COLO829 (cell line): Measurements from ENCODE around the gene UGT1A10.

Source experiments
- DNase-seq: peaks from one replicate; pipeline ENCODE4 v3.0.0; 2012; ENCODE audit warnings: low spot score

Gene UGT1A10

GRCh38 chr2:233773854-233774253 is 137.6 kb downstream of the UGT1A10 start:
- no peak for DNase-seq

DNA sequence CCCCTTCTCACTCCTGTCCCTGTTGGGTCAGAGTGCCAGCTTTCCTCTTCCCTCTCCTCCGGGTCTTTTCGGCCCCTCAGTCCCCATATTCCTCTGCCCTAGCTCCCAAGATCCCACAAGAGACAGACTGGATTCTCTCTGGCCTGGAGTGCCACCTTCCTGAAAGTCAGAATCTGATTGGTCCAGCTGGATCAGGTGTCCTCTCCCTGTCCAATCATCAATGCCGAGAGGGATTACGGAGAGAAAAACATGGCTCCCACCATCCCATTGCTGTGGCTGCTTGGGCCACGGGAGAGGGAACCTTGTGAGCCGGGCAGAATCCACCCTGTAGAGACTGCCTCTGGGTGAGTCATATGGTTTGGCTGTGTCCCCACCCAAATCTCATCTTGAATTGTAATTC is 139.2 kb downstream of the UGT1A10 start:
- DNase-seq, result no peak

GRCh38 chr2:233778030-233778429 is 141.8 kb downstream of the UGT1A10 start, which contains the start of gene MROH2A:
Gene MROH2A, plus strand, starts transcription at chr2:233778330. Its CDS starts 1,029 bp downstream, at chr2:233779359.
- DNase-seq, result no peak

DNA sequence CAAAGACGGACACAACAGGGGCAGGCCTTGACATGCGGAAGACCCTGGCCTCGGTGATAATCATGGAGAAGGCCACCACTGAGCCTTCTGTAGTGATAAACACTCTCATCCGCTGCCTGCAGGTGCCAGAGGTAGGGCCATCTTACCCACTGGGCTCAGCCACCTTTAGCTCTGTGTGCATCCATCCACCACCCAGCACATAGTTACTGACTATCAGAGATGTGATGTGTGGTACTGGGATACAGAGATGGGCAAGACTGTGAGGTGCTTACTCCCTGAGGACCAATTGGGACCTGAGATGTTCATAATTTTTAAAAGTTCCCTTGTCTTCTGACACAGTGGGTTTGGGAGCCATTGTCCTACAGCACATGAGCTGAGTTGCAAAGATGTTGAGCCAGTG is 143.5 kb downstream of the UGT1A10 start:
- DNase-seq, result no peak

DNA sequence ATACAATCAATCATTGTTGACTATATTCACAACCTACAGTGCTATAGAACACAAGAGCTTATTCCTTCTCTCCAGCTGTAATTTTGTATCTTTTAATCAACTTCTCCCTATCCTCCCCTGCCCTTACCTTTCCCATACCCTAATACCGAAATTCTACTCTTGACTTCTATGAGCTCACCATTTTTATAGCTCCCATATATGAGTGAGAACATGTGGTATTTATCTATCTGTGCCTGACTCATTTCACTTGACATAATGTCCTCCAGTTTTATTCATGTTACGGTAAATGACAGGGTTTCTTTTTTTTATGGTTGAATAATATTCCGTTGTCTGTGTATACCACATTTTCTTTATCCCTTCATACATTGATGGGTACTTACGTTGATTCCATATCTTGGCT is 144.5 kb downstream of the UGT1A10 start:
- DNase-seq, result no peak

DNA sequence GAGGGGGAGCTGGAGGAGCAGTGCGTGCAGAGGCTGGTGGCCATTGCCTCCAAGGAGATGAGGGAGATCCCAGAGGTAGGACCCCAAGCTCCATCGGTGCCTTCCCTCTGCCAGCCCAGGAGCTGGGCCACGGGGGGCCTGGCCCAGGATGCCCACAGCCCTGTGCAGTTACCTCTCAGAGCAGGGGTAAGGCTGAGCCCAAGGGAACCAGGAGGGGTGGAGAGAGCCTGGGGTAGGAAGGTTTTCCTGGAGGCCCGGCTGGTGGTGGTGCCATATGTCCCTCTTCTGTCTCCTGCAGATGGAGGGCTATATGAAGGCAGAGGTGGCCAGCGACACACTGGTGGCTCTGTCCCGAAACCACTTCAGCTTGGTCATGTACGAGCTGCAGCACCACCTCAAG is 153.3 kb downstream of the UGT1A10 start:
- DNase-seq, result no peak

- no peak for DNase-seq
Measured at GRCh38 chr2:233791151-233791882, 155.1 kb downstream of the UGT1A10 start.

DNA sequence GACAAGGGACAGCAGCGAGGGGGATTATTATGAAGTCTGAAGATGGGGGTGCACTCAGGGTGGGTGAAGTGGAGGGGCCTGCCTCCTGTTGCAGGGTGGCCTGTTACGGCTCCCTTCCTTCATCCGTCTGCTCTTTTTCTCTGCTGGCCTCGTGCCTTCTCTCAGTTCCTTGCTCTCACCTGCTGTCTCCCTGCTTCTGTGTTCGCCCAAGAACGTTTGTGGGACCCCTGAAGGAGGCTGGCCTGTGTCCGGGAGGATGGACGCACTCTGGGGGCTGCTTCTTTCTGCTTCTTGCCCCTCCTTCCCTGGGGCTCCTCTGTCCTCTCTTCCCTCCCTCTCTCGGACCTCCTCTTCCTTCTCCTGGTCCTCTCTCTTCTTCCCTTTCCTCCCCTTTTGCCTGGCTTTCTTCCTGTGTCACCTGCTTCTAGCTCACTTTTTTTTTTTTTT is 155.7 kb downstream of the UGT1A10 start:
- no peak for DNase-seq

DNA sequence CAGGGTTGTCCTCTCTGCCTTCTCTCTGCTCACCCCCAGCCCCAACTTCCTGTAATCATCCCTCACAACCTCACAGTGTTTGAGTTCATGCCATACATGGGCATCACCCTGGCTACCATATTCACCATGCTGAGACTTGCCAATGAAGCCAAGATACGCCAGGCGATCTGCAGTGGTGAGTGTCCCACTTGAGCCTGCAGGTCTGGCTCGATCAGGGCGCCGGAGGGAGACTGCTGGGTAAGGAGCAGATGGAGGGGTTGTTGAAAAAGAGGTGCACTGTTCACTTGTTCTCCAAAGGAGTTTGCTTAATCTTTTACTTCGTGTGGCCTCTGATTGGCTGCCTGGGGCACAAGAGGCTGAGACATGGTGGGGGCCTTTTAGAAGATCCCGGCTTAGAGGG is 156.5 kb downstream of the UGT1A10 start:
- DNase-seq, result no peak

- no peak for DNase-seq
Measured at GRCh38 chr2:233793465-233794127, 157.3 kb downstream of the UGT1A10 start.

GRCh38 chr2:233794128-233794658 is 157.9 kb downstream of the UGT1A10 start:
- no peak for DNase-seq

- no peak for DNase-seq
Measured at GRCh38 chr2:233795735-233796171, 159.5 kb downstream of the UGT1A10 start.

DNA sequence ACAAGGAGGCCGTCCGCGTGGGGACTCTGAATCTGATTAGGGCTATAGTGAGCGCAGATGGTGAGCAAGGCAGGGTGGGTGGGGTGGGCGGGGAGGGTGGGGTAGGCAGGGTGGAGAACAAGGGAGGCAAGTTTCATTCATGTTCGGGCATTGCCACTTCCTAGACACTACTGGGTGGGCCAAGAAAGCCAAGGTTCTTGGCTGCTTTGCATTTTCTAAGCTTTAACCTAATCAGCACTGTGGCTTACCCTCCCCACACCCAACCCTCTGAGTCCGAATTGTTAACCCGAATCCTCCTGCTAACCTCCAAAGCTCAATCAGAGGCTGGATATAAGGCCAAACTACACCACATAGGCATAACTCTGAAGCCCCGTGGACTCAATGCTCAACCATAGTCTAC is 160.0 kb downstream of the UGT1A10 start:
- DNase-seq, result no peak

DNA sequence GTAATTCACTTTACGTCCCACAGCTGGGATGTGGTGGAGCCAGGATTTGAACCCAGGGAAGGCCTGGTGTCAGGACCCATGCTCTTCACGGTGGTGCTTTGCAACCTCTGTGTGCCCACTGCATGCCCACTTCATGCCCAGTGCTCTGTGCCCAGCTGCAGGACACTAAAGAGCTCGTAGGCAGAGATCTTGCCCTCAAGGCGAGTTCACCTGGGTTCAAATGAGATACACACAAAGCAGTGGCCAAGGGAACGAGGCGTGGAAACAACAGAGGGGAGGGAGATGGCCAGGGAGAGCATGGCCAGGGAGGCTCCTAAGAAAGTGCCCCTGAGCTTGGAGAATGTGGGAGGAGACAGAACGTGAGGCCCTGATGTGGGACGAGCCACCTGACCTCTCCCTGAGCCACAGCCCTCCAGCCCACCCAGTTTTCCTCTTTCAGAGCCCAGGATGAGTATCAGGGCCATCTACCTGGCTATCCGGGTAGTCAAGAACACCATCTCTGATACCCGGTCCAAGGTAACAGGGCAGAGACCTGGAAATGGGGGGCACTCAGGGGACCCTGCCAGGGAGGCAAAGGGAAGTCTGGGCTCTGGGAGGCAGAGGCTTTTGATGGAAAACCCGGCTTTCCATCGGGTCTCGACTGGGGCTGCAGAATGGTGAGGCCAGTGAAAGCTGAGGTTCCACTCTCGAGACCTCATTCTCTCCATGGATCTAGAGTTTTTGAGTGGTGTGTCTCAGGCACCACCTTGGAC is 162.3 kb downstream of the UGT1A10 start:
- DNase-seq, result no peak

GRCh38 chr2:233799087-233799665 is 162.9 kb downstream of the UGT1A10 start:
- DNase-seq, result no peak

DNA sequence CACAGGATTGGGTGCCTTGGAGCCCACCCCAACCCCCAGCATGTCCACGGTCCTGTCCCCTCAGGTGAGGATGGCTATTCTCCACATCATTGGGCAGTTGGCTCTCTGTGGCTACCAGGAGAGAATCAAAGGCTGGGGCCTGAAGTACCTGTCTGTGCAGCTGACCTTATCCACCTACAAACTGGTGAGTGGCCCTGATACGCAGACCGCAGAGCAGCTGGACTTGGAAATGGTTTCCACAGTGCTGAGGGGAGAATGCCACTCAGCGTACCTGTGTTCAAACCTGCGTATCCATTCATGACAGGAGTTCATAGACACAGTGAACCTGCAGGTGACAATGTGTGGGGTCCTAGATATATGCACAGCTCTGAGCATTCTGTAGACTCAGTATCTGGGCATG is 163.5 kb downstream of the UGT1A10 start:
- DNase-seq, result no peak

DNA sequence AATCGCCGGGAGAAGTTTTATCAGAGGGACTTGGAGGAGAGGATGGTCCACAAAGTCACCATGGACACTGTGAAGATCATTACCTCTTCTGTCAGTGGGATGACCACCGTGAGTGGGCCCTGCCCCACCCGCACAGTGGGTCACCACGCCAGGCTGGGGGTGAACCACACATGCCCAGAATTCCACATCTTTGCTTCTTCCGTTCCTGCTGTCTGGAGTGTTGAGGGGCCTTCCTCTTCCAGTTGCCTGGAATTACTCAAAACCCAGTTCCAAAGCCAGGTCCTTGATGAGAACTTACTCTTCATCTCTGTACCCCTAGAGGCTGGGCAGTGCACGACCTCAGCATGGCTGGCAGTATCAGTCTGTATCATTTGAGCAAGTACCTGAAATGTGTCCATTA is 164.0 kb downstream of the UGT1A10 start:
- no peak for DNase-seq

DNA sequence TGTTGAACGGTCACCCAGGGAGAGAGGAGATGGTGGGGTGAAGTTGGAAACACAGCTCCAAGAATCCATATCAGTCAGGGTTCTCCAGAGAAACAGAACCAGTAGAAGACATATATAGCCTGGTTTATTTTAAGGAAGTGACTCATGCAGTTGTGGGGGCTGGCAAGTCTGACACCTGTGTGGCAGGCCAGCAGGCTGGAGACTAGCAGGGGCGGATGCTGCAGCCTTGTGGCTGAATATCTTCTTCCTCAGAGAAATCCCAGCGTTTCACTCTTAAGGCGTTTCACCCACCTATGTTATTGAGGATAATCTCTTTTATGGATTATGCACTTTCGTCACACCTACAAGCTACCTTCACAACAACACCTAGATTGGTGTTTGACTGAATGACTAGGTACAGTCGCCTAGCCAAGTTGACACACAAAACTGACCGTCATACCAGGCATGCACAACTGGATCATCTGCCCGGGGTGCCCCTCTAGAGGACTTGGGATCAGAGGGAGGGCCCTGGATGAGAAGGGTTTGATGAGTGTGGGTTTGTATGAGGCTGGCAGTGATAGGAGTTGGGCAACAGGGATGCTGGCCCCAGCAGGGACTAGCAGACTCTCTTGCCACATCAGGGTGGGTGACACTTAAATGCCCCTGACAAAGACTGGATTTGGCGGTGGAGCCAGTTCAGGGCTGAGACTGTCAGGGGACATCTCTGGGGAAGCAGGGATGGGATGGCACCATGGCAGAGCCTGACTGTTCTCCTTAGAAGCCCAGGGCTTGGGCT is 165.3 kb downstream of the UGT1A10 start:
- DNase-seq, result no peak

DNA sequence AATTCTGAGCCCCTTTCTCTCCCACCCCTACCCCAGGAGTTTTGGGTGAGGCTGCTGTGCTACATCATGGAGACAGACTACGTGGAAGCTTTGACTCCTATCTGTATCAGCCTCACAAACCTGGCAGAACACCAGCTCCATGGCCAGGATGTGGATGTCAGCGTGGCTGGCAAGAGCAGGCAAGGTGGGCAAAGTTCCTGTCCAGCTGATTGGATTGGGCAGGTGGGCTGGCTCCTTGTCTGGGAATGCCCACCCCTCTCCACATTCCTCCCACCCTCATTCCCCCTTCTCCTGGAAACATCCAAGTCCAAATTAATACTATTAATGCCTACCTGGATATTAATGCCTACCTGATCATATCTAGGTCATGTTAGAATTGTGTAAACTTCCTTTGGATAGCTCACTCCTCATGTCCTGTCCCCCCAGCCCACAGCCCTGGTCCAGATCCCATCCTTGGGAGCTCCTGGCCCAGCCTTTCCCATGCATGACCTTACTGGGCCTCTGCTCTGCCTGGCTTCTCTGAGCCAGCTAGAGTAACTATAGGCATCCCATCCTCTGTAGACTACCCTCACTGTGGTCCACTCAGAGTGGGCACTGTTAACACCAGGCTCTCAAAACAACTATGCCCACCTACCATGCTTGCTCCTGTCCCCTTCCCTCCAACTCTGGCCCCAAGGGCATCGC is 166.0 kb downstream of the UGT1A10 start:
- no peak for DNase-seq

DNA sequence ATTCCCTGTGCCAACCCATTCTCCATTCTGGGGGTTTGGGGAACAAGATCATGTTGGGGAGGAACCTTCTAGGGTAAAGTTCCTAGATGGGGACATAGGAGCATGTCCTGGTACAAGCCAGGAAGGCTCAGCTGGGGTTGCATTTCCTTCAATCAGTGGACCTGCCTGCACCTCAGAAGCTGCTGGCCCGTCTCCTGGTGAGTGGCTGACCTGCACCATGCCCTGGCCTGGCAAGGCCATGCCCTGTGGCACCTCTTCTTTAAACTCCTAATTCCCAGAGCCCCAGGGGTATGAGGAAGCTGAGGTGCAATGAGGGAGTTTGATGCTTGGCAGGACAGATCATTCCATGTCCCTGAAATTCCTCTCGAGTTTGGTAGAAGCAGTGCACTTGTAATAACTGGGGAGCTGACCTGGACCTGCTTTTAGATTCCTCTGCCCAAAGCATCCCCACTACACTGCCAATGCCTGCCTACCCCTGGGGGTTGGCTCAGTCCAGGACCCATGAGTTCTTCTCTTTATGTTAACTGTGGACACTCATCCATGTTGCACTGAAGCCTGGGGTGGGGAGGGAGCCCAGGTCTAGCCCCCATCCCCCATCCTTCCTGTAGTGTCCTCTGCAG is 167.2 kb downstream of the UGT1A10 start:
- DNase-seq, result no peak
